ENCODE results near the gene DNAH14. TPM values are rescaled to one million over a fixed set of nuclear protein-coding genes. Genes with fewer than 3 reads are reported as not detected.
A peak's percentile ranks its signal among the peaks of the same experiment; 100 is the strongest.
"Not testable (repeated sequence)": the region's sequence is repeated elsewhere in the genome, so short reads cannot be mapped to it uniquely, and the experiment has no call there.

Gene DNAH14
- 10 to 100 TPM; 15.3 to 27.6 (median 19.9) TPM for total RNA-seq
- polyA plus RNA-seq, result 1 to 10 TPM; 7.9 to 9.0 TPM

GRCh38 chr1:224929335-224930237 is at the start of gene DNAH14:
Gene DNAH14 (plus strand): TSS chr1:224929675. CDS start chr1:224952703, 23,028 bp downstream.
- Histone ChIP-seq H3K4me3 (peak within 1 kb of the TSS; percentile 45 to 70 (median 59)), H3K27me3 (no peaks in the 10 kb centered on the region), H3K36me3 (no peaks in the 10 kb centered on the region), H3K4me1 (peaks cover 0 to 11% (median 0%) of the 10 kb centered on the region in 3 donors), H3K27ac (peak within 1 kb of the TSS; percentile 70 to 89 (median 81)), H3K9me3 (peaks cover 0 to 8% (median 0%) of the 10 kb centered on the region in 4 donors)
- no peak for FAIRE-seq
- TF ChIP-seq CTCF (IDR thresholded peaks at IDR 0.05), result no peak
- WGBS, 2 donors, result 1% methylated on average over 74 to 75 of the region's 75 CpGs
- intact Hi-C loops (cut with DNase I), result loop anchor here in 1 of 3 donors (10.0 kb wide), 1 partner anchor 285 kb away; no protein-coding TSS in a partner anchor
- DNase-seq, result peak; percentile 88 to 96 (median 92)
- peak; percentile 98 to 99 (median 99) for ATAC-seq

GRCh38 chr1:224880593-224881307 is 48.7 kb upstream of the DNAH14 start:
- no peak for TF ChIP-seq CTCF (IDR thresholded peaks at IDR 0.05)
- ATAC-seq (peak in 2 of 4 donors; percentile 18 to 36), FAIRE-seq (no peak), DNase-seq (no peak)
- intact Hi-C loops (cut with DNase I), result no loop called here
- H3K4me1 ChIP-seq, result peaks cover 0 to 3% (median 0%) of the 10 kb centered on the region in 3 donors
- H3K9me3 ChIP-seq, result no peaks in the 10 kb centered on the region
- 61 to 65% methylated on average over 8 of the region's 8 CpGs for WGBS, 2 donors
- H3K27me3 ChIP-seq, result no peaks in the 10 kb centered on the region
- H3K4me3 ChIP-seq, result no peak overlapping the region
- H3K27ac ChIP-seq, result no peak overlapping the region
- H3K36me3 ChIP-seq, result no peaks in the 10 kb centered on the region

- H3K27ac ChIP-seq; H3K4me1 ChIP-seq; DNase-seq; H3K36me3 ChIP-seq; FAIRE-seq; ATAC-seq; intact Hi-C loops (cut with DNase I); H3K4me3 ChIP-seq; H3K27me3 ChIP-seq; H3K9me3 ChIP-seq: not testable (repeated sequence)
- WGBS, 2 donors, result 86 to 90% methylated on average over 5 of the region's 5 CpGs
These were observed 48.2 kb upstream of the DNAH14 start for GRCh38 chr1:224881308-224881692.

GRCh38 chr1:224881762-224882211 is 47.7 kb upstream of the DNAH14 start:
- TF ChIP-seq CTCF (IDR thresholded peaks at IDR 0.05), result no peak
- DNase-seq (no peak), FAIRE-seq (no peak), ATAC-seq (no peak)
- no peak overlapping the region for H3K4me3 ChIP-seq
- peaks cover 0 to 3% (median 0%) of the 10 kb centered on the region in 3 donors for H3K4me1 ChIP-seq
- H3K9me3 ChIP-seq, result no peaks in the 10 kb centered on the region
- no peaks in the 10 kb centered on the region for H3K27me3 ChIP-seq
- H3K27ac ChIP-seq, result no peak overlapping the region
- intact Hi-C loops (cut with DNase I), result no loop called here
- H3K36me3 ChIP-seq, result no peaks in the 10 kb centered on the region

- DNase-seq (no peak), ATAC-seq (no peak), FAIRE-seq (no peak)
- no peak for TF ChIP-seq CTCF (IDR thresholded peaks at IDR 0.05)
- intact Hi-C loops (cut with DNase I), result no loop called here
- Histone ChIP-seq H3K27ac (no peak overlapping the region), H3K36me3 (no peaks in the 10 kb centered on the region), H3K9me3 (no peaks in the 10 kb centered on the region), H3K27me3 (no peaks in the 10 kb centered on the region), H3K4me3 (no peak overlapping the region), H3K4me1 (peaks cover 0 to 3% (median 0%) of the 10 kb centered on the region in 3 donors)
- WGBS, 2 donors, result 64 to 73% methylated on average over 4 of the region's 4 CpGs
These were observed 47.2 kb upstream of the DNAH14 start for GRCh38 chr1:224882264-224882663.

All from pancreas (tissue), 10 donors.